GM19035 (cell line): ENCODE data around the gene OSBPL10.
"Not testable (repeated sequence)": the region's sequence is repeated elsewhere in the genome, so short reads cannot be mapped to it uniquely, and the experiment has no call there.

Source experiments
- ATAC-seq: cut with Tn5 transposase; IDR thresholded peaks from one replicate; pipeline ENCODE4 v1.9.1; 2021; ENCODE audit not compliant: unreplicated experiment

OSBPL10 gene

DNA sequence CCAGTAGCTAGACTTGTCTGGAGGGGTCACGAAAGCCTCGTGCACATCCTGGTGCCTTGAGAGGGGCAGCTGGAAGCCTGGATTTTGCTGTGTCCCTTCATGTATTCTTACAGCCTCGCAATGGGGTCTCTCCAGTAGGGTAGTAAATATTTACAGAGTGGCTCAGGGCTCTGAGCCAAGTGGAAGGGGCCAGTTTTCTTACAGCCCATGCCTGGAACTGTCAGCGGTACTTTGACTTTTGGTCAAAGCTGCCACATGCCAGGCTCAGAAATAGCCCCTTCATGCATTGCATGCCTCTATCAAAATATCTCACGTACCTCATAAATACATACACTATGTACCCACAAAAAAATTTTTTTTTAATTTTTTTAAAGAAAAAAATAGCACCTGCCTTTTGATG lies 119.2 kb downstream of the OSBPL10 start:
- ATAC-seq: no peak

DNA sequence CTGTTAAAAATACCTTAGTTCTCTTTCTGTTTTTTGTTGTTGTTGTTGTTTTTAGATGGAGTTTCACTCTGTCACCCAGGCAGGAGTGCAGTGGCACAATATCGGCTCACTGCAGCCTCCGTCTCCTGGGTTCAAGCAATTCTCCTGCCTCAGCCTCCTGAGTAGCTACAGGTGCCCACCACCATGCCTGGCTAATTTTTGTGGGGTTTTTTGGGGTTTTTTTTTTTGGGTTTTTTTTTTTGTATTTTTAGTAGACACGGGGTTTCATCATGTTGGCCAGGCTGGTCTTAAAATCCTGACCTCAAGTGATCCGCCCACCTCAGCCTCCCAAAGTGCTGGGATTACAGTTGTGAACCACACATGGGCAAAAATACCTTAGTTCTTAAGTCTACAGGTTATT lies 120.4 kb downstream of the OSBPL10 start:
- ATAC-seq: not testable (repeated sequence)

DNA sequence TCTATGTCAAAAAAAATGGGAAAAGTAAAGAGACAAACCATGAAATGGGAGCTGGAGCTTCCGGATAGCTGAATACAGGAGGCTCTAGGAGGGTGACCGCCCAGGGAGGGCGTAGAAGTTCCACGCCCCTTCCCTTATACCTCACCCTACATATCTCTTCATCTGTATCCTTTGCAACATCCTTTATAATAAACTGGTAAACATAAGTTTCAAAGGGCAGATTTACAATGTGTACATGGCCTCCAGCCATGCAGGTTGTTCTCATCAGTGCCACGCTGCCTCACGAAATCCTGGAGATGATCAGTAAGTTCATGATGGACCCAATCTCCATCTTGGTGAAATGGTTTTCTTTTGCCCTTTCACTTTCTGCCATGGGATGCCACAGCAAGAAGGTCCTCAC lies 121.8 kb downstream of the OSBPL10 start:
- no peak for ATAC-seq

DNA sequence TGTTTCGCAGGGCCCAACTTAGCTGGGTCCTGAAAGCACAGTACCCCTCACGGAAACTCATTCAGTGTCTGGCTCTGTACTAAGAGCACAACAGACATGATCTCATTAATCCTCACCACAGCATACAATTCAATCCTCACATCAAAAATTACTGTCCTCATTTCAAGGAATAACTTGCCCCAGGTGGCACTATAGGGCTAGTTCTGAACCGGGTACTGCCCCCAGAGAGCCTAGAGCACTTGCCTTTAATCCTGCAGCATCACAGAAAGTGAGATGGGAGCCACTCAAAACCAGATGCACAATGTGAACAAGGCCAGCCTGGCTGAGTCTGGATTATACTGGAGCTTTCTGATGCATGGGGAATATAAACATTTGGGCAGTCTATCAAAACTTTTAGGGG lies 122.6 kb downstream of the OSBPL10 start:
- no peak for ATAC-seq

DNA sequence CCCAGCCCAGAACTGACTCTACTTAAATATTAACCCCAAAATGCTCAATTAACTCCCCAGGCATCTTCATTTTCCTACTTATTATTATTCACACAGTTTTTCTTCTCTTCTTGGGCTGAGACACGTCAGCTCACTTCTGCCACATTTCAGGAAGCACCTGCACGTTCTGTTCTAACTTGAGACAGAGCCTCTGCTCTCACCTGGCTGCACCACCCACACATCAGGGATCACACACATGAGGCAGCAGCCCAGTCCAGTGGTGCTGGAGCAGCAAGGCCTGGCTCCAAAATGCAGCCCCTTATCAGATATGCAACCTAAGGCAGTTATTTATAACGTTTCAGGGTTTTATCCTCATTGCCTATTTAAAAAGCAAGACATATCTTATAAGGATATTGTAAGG lies 127.5 kb downstream of the OSBPL10 start:
- no peak for ATAC-seq

DNA sequence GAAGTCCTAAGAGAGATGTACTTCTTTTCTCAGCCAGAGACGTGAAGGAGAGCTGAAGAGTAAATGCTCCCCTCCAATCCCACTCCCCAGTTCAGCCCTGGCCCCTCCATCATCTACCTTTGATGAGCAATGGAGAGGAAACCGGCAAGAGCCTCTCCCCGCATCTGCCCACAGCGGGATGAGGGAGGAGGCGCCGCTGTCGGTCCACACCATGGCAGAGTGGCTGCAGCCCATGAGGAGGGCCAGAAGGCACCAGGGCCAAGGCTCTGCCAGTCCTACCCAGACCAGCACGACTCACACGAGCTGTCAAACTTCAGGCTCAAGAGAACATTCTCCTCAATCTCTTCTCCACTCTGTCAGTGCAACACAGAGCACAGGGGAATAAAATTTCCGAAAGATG lies 129.8 kb downstream of the OSBPL10 start:
- no peak for ATAC-seq

DNA sequence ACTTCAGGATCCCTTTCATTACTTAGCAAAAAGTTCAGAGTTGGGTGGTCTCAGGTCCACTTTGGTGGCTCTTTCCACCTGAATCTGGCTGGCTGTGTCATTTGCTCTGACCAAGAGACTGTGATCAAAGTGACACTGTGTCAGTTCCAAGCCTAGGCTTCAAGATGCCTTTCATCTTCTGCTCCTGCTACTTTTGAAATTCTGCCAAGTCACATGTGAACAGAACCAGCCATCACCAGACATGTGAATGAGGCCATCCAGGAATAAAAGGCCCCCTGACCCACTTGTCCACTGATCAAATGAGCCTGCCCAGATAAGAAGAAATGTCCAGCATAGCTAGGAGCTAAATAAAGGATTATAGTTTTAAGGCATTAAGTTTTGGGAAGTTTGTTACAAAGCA lies 132.2 kb downstream of the OSBPL10 start:
- ATAC-seq: no peak

DNA sequence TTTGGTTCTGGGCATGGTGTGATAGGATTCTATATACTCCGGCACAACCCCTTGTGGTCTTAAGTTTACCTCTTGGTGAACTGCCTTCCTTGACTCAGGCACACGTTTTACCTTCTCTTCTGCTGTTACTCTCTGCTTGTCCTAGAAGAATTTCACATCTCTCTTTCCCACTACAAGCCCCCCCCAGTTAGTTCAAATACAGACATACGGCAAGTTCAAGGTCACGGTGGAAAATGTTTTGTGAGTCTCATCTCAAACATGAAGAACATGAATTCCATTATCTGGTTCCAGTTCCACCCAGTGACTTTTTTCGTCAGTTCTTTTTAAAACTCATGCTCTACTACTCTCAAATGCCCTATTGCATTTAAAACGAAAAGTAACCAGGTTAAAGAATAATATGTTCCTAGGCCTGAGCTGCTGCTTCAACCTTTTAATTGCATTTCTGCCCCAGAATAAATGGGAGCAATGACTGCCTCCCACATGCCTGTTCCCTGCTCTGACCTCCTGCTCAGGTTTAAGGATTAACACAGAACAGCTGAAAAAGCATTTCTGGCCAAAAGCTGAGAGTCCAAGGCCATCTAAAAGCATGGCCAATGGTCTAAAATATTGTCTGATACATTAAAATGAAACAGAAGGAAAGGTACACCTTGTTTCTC lies 132.8 kb downstream of the OSBPL10 start:
- no peak for ATAC-seq

DNA sequence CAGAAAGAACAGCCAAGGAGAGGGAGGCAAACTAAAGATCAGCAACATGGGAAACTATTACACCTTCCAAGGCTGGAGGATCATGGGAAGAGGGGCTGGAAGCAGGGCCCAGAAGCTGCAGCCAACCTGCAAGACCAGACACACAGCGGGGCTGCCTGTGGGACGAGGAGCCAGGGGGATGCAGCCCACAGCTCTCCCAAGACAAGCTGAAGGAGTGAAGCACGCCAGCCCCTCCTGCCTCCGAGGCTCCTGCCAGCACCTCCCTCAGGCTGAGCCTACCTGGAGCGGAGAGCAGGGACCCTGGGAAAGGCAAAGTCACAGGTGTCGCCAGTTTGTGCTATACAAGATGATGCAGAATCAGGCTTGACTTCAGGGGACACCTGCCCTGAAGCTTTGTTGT lies 133.3 kb downstream of the OSBPL10 start:
- no peak for ATAC-seq

DNA sequence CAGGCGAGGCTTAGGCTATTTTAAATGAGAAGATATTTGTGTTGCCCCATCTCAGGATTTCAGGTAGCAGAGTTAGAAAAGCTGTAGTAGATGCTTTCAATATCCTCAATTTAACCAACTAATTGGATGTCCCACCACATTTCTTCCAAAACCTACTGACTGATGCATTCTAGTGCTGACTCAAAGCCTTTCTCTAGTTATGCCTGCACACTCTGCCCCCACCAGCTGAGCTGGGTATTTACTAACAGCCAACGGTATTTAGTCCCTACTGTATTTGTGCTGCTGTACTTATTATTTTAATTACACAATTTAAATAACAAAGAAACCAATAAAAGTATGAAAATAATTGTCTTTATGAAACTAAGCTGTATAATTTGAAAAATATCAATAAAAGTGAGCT lies 139.5 kb downstream of the OSBPL10 start:
- no peak for ATAC-seq

DNA sequence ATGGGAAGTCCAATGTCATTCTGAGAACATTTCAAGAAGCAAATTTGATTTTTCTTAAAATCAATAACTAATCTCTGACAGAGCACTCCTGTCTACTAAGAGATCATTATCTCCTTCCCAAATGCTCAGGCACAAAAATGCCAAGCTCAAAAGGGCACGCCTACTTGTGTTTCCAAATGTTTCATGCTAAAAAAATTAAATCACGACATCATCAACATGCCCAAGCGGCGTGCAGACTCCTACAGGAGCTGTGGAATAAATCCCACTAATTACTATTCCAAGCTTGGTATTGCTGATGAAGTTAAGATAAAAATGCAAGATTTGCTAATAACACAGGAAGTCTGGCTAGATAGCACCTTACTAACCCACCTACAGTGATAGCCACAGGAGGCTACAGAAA lies 140.8 kb downstream of the OSBPL10 start:
- ATAC-seq: no peak

DNA sequence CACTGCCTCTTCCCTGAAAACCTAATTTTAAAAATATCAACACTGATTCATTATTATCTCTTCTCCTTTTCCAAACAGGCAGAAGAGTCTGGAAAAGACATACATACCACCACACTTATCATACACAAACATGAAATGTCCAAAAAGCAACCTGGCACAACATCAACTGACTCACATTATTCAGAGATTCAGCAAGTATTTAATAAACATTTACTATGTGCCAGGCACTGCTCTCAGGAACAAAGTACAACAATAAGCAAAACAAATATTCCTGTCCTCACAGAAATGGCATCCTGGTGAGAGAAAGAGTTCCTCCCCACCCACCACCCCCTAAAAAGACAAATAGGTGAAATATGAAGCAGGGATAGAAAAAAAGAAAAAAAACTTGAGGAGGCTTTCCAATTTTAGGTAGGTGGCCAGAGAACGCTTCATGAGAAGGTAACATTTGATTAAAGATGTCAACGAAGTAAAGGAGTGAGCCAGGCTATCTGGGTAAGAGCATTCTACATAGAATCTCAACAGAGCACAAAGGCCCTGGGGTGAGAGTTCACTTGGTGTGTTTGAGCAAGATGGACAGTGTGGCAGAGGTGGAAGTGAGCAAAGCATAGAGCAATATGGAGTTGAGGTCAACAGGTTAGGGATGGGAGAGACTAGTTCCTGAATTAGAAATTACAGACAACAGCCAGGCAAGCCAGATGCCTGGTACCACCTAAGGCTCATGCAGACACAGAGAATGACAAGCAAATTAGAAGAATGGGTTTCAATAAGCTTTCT lies 141.7 kb downstream of the OSBPL10 start:
- no peak for ATAC-seq

DNA sequence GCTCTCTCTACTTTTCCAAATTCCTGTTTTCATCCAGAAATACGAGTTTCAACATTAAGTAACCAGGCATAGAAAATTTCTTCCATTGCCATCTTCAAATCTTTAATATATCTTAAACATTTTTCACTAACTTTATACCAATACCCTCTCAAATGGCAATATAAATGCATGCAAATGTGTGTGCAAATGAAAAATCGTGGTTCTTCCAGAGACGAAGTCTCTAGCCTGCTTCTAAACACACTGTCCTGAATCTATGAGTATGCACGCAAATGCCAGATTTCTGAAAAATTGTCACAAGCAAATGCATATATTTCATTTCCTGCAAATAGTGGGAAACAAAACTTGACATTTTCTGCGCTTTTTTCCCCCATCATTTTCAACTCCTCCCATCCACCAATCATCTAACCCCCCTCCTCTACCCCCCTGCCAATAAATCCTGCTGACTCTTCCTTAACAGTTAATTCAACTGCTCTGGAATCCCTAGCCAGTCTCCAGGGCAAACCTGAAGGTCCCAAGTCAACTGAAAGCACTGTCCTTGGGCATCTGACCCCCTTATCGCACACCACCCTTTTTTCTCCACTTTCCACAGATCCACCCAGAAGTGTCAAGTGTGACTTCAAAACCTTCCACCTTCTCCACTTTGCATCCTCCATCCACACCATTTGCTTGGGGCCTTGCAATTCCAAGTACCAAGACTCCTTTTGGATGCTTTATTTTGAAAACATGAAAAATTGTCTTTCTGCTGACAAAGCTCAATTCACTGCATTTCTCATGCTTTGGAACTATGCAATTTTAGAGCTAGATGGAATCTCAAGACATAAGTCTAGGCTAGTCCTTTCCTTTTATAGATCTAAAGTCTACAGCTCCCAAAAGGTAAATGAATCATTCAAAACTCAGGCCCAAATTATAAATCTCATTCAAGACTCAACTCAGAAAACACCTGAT lies 144.7 kb downstream of the OSBPL10 start:
- ATAC-seq: no peak

DNA sequence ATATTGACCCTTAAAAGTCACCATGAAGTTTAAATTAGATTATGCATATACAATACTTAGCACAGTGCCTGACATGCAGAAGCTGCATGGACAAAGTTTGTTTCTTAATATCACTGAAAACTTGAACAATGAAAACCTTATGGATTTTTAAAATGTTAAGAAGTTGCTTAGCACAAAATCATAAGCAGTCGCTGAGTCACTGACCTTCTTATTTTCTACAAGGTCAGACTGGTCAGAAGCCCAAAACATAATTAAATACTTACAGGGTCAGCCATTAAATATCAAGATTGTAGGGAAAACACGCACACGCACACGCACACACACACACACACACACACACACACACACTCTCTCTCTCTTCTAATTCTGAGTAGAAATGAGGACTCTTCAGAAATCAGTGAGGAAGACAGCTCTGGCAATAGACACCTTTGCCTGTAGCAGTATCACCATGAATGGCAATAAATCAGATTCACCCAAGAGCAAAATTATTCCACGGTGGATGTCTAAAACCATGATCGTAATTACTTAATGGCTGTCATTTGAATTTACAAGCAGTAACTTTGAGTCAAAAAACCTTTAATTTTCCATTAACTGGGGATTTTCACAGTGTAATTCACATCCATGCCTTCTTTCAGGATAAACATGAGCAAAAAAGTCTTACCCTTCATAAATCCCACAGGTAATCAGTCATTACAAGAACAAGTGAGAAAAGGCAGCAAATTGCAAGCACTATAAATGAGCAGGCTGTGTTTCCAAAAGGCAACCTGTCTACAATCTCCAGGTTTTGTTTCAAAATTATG lies 147.5 kb downstream of the OSBPL10 start:
- ATAC-seq: no peak

DNA sequence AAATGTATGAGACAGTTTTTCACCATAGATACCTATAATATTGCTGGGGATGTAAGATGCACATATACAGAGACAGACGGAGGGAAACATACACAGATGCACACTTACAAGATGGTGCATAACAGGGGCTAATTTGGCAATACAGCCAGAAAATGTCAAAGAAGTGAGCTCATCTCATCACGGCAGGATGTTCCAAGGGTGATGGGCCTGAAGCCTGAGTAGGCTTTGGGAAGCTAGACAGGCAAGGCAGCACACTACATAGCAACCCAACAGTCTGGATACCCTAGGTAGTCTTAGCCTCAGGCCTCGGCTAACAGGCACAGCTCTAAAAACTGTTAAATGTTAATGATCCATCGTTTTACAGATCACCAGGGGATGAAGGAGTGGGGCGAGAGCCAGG lies 148.5 kb downstream of the OSBPL10 start:
- no peak for ATAC-seq

DNA sequence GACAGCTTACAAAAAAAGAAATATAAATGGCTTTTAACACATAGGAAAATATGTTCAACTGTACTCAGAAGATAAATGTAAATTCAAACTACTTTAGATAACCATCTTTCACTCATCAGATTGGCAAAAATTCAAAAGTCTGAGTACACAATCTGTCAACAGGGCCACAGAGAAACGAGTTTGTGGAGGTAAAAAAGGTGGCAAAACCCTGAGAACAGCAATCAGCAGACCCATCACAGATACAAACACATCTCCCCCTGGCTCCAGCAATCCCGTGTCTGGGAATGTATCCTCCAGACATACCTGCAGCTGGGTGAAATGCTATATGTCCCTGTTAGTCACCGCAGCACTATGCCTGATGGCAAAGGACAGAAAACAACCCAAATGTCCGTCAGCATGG lies 149.5 kb downstream of the OSBPL10 start:
- no peak for ATAC-seq

DNA sequence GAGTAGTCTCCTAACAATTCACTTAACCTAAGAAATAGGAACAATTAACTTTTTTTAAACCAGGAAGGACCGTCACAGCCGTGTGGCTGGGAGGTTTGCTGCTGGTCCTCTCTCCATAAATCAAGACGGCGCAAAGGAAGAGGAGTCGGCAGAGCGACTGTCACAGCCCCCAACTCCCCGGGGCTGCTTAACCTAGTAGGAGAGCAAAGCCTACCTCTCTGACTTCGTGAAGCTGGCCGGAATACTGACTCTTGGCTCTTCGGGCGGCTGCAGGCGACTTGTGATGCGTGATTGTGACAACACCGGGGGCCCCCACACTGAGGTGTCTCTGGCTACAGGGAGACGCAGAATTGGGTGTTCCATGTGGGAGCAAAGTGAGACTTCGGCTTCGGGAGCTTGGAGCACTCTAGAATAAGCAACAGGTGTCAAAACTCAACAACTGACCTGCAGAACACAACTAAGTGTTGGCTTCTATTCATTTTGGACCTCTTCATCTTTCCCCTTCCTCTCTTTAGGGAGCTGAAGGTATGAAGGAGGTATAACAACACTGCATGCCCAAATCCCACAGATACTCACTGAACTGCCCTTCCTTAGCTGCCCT lies 151.1 kb downstream of the OSBPL10 start:
- no peak for ATAC-seq

DNA sequence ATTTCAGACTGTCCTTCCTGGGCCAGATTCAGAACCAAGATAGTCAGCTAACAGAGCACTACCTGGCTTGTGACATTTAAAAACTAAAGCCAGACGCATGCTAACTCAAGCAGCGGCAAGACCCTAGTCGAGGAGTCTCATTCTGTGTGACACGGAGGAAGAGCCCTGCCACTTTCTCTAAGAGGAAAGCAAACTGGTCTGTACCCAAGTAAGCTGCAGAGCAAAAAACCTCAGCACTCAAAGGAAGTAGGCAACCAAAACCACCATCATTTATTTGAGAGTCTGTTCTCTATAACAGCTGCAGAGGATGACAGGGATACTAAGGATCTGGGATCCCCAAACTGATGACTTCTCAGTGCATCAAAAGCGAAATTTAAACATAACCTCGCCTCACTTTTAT lies 152.1 kb downstream of the OSBPL10 start:
- ATAC-seq: no peak

DNA sequence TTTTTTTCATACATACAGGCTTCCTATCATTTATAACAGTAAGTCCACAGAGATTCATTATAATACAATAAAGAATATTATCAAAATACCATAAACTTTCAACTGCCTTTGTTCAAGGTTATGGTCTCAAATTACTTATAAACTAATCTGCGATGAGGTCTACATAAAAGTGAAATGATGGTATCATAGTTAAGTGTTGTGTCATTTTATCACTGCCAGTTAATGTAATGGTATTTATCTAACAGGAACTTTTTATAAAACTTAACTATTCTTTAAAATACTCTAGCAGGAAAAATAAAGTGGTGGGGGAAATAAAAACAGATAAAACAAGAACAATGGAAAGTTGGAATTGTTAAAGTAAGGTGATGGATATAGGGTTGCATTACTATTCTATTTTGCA lies 153.1 kb downstream of the OSBPL10 start:
- ATAC-seq: no peak

DNA sequence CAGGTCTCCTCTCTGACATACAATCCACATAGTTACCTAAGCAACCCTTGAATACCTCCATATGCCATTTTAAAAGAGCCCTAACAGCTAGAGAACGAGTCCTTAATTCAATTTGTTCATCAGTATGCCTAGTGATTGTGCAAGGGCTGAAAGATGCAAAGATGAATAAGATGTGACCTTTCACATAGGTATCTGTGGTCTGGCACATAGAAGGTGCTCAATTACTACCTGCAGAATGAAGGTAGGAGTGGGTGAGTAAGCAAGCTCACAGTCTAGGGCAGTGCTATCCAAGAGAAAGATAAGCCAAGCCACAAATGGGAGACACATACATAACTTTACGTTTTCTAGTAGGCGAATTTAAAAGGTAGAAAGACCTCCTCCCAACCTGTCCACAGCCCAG lies 157.9 kb downstream of the OSBPL10 start:
- ATAC-seq: no peak

DNA sequence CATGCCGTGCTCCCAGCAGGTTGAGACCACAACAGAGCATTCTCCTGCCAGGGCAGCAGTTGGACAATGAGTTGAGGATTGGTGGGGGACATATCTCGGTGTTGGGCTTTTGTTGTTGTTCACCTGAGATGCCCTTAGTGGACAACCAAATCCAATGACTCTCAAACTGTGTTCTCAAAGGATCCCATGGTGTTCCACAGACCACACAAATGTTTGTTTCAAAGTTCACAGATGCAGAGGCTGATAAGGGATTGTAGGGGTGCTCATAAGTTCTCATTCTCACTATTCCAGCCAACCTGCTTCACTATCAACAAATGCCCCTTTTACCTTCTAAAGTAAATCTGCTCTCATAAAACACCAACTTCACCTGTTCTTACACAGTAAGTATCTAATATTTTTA lies 159.9 kb downstream of the OSBPL10 start:
- ATAC-seq: no peak
